NCI-H2171 treated with DMSO at 0.1 percent for 48 hours (cell line): ENCODE results near the gene PKHD1.

ENCODE experiments used
- DNase-seq: peaks from one replicate; lab custom pipeline; 2025; lab: John Stamatoyannopoulos, UW

The PKHD1 gene, protein sequence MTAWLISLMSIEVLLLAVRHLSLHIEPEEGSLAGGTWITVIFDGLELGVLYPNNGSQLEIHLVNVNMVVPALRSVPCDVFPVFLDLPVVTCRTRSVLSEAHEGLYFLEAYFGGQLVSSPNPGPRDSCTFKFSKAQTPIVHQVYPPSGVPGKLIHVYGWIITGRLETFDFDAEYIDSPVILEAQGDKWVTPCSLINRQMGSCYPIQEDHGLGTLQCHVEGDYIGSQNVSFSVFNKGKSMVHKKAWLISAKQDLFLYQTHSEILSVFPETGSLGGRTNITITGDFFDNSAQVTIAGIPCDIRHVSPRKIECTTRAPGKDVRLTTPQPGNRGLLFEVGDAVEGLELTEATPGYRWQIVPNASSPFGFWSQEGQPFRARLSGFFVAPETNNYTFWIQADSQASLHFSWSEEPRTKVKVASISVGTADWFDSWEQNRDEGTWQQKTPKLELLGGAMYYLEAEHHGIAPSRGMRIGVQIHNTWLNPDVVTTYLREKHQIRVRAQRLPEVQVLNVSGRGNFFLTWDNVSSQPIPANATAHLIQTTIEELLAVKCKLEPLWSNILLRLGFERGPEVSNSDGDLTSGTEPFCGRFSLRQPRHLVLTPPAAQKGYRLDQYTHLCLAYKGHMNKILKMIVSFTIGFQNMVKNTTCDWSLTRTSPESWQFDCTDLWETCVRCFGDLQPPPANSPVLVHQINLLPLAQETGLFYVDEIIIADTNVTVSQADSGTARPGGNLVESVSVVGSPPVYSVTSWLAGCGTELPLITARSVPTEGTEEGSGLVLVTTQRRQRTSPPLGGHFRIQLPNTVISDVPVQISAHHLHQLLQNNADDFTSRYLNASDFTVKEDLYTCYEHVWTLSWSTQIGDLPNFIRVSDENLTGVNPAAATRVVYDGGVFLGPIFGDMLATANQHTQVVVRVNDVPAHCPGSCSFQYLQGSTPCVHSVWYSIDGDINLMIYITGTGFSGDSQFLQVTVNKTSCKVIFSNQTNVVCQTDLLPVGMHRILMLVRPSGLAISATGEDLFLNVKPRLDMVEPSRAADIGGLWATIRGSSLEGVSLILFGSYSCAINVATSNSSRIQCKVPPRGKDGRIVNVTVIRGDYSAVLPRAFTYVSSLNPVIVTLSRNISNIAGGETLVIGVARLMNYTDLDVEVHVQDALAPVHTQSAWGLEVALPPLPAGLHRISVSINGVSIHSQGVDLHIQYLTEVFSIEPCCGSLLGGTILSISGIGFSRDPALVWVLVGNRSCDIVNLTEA (N-terminal part only)

DNA sequence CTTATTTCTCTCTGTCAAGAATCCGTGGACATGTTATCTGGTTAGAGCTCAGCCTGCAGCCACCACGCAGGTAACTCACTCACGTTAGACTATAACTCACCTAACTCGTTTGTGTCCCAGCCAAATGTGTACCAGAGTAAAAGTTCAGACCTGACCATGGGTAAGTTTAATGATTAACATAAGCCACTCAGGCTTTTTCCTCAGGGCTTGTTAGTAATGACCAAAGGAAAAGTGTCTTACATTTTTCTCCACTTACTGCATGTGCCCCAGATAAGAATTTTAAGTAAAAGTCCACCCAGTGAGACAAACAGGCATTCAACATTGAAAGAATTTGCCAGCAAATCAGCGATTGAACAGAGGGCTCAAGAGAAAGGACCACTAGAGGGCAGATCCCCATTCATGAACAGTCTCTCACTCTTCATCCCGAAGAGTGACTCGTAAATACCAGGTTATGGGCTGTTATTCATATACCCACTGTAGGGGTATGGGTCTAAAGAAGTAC lies at the start of gene PKHD1:
TSS of gene PKHD1 (minus strand) at position 116 of the 502 bp plus-strand sequence. CDS start 2,680 bp downstream, outside the sequence.
- DNase-seq, result peak; percentile 2

DNA sequence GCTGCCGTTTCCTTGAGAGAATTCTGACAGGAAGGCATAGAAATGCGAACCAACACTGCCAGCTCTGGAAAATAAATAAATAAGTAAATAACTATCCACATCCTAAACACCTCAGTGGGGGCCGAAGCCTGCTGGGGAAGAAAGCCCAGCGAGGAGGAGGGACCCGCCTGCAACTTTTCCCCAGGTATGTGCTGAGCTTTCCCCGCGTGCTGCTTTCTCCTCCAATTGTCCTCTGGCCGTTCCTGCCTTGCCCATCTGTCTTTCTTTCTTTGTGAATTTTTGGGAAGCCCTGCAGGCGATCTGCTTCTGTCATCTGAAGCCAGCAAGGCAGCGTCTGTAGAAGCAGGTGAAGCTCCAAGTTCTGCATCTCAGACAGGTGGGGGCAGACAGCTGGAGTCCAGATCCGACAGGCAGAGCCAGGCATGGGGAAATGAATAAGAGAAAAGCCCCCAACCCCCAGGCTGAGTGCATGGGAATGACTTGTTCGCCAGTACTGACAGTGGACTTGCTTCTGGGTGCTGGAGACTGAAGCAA lies 49.6 kb upstream of the PKHD1 start:
- no peak for DNase-seq

DNA sequence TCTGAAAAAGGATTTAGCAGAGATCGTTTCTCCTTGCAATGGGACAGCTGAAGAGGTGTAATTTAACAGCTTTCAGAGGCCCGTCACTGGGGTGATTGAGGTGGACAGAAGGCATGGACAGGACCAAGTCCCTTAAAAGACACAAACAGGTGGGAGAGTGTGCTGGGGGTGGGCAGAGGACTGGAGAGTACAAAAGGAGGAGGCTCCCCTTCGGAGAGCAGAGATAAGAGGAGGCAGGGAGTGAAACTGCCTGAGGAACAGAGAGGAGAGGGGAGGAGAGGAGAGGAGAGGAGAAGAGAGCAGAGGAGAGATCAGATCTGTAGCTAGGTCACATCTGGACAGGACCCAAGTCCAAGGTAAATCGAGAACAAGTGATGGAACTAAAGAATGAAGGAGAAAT lies 48.6 kb upstream of the PKHD1 start:
- DNase-seq, result no peak

DNA sequence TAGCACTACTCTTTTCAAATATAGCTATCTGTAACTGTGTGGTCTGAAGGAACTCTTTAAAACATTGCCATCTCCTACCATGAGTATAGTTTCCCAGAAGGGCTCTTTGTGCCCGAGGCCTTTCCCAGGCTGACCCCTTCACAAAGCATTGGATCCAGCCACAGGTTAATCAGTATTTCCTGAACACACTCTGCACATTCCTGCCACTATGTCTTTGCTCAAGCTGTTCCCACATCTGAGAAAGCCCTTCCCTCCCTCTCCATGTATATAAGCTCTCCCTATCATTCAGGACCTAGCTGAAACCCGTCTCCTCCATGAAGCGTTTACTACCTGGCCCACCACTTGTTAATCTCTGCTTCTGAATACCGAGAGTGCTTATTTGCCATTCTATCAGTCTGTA lies 47.8 kb upstream of the PKHD1 start:
- no peak for DNase-seq

DNA sequence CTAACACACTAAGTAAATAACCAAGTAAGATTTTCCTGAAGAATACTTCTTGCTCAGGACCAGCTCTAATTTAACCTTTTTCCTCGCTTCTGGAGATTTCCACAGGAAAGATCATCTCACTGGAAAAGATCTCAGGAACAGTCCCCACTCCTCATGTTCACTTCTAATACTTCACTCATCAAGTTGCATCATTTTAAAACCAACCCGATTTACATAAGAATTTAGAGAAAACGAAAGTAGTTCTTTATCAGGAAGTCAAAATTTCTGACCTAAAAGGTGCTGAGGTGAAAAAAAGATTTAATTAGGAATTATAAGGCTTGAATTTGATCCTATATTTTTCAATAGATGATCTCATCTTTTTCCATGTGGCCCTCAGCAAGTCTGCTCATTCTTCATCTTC lies 46.6 kb upstream of the PKHD1 start:
- no peak for DNase-seq

DNA sequence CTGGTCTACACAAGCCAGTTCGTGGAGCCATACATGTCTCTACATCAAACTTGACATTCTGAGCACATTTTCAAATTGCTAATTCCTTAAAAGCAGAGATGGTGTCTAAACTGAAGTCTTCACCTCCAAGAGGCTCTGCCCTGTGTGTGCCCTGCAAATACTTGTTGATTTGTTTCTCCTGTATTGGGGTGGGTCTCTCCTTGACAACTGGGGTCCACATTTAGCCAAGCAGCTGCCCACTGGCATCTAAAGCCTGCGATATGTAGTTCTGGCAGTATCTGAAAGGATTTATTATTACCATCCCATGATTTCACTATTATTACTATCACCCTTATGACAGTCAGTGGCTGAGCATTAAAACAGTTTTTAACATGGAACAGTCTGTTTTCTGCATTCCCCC lies 45.9 kb upstream of the PKHD1 start:
- no peak for DNase-seq

DNA sequence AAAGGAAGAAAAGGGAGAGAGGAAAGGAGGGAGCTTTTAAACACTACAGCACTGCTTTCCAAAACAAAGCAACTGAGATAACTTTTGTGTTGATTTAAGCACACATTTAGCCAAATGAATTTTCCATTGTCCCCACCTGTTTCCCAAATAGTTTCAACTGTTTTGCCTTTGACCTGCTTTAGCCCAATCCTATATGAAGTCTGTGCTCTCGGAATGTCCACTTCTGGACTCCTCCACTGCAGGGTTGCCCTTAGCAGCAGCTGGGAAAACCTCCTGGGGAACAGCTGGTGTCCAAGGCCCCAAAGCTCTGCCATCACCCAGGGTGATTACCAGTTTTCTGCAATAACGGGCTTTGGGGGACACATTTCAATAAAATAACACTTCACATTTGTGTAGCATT lies 44.9 kb upstream of the PKHD1 start:
- DNase-seq, result no peak

DNA sequence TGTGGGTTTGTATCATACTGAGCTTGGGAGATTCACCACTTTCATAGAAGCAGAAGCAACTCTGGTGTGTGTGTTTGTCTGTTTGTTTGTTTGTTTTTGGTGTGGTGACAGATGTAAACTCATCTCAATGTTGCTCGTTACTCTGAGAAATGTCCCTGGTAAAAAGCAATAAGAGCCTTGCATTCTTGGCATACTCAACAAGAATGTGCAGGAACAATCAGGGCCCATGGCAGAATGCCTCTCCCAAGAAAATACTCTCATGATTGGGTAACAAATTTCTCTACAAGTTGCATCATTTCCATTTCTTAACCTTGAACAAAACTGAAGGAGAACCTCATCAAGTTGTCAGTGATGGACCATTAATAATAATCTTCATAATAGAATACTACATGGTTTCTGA lies 43.0 kb upstream of the PKHD1 start:
- no peak for DNase-seq

DNA sequence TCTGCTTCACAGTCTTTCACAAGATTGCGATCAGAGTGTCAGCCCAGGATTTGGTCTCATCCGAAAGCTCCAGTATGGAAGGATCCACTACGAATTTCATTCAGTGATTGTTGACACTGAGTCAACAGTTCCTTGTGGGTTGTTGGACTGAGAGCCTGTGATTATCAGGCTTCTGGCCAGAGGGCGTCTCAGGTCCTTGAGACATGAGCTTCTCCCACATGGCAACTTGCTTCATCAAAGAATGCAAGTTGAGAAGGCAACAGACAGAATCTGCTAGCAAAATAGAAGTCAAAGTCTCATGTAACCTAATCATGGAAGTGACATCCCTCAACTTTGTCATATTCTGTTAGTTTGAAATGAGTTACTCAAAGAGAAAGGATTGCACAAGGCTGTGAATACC lies 40.5 kb upstream of the PKHD1 start:
- DNase-seq, result no peak

DNA sequence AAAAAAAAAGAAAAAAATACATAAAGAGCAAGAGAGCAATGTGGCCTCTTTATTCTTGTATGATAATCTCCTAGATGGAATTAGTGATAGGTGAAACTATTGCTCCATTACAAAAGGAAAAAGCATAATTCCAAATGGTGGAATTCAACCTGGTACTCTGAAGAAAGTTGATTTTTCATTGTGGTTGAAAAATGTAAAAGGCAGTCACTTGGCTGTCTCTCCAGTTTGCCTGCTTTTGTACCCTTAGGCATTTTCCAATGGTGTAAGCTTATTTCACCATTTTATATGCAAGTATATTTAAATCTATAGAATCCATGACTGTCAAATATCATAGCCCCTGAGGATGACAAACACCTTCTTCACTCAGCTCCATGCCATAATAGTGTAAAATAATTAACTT lies 38.8 kb upstream of the PKHD1 start:
- no peak for DNase-seq

DNA sequence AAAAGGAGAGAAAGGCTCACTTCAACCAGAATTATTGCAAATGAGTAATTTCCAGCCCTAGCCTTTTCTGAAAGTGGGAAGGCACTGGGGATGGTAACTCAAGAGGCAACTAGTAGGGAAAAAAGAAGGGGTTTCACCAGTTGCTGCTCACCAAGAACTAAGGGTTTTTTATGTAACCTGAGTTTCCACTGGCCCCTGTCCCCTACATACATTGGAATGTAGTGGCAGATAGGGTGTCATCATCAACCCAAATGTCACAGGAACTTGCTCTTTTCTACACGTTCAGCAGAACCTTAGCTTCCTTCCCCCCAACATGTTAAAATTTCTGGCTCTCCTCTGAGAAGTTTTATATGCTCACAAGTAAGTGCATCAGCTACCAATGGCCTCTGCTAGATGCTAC lies 38.2 kb upstream of the PKHD1 start:
- DNase-seq, result no peak

DNA sequence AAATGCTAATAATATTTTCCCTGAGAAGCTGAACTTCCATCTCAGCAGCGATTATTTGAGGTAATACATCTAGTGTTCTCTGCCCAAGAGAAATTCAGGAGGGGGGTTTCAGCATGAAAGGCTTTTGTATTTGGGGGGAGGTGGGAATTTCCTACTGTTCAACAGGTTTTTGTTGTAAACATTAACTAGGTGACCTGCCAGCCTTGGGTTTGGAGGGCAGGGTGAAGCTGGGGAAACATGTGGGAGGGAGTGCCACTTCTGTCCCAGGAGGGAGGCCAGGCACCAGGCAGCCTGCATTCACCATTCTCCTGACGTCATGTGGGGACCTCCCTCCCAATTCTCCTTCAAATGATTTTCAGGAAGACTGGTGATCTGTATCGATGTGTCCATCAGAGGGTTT lies 37.7 kb upstream of the PKHD1 start:
- DNase-seq, result no peak

DNA sequence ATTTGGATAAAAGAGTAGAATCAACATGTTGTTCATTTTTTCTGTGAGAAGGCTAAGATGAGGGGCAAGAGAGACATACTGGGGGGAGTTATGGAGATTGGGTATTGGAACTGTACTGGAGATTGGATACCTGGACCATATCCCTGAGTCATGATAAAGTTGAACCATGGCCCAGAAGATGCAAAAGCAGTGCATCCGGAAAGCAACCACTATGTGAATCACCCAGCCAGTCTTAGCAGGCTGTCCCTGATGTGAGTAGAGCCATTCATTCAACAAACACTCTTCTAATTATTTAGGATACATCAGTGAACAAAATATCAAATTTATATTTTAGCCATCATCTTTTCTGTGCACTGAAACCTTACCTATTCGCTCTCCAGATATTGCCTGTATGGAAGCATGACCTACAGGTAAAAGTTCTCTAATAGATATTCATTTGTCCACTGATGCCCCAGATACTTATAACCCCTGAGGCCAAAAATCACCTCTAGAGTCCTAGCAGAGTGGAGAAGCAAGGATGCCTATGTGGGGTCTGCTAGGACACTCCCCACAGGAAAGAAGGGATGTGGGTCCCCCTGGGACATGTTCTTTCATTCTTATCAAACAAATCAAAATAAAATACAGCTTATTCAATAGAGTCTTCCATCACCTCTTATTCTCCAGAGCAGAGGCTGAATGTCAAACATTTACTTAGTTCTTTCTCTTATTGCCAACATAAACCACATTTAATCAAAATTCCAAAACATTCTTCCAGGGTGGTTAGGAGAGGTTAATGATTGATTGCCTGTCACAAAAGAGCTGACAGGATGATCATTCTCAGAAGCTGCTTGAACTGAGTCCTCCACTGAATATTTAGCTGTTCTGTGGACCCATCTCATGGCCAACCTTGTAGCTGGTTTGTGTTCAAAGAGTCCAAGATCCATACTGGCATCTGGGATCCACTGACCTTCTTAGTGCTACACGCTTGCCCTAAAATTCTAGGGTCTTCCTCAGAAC lies 37.0 kb upstream of the PKHD1 start:
- DNase-seq, result no peak

DNA sequence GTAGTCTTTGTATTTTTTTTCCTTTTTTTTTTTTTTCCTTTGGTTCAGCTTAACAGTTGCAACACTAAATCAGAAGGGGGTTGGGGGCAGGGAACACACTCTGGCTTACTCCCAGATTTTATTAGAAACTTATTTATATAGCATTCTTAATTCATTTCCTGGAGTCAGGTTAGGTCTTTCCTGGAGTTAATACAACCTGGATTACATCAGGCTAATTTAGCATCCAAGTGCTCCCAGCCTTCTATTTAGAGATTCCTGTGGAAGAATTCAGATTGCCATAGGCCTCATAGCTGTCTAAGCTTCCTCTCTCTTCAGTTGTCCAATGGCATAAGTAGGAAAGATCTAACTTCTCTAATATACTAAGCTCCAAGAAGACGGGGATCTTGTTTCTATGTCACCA lies 35.8 kb upstream of the PKHD1 start:
- no peak for DNase-seq

DNA sequence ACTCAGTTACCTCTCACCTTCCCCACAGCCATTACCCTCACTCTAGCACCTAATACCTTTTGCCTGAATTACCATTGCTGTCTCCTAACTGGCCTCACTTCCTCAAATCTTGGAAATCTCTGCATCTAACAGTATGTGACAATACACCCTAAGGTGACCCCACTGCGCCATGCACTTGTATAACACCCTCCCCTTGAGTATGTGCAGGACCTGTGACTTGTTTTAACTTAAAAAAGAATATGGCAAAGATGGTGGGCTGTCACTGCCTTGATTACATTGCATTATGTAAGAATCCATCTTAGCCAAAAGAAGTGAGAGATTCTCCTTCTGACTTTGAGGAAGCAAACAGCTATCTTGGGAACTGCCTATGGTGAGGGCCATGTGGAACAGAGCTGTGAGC lies 29.9 kb upstream of the PKHD1 start:
- DNase-seq, result no peak

DNA sequence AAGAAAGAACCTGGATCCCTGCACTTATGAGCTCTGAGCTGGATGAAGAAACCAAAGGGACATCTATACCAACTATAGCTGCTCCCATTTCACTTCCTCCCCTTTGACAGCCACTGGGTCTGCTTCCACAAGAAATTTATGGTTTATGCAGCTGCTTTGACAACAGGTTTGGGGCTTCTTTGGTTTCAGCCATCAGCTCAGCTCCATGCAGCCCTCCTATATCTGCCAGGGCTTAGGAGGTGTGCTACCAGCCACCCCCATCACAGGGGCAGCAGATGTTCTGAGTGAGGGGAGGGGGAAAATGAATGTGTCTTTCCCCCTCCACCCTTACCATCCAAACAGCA lies 29.2 kb upstream of the PKHD1 start:
- no peak for DNase-seq

DNA sequence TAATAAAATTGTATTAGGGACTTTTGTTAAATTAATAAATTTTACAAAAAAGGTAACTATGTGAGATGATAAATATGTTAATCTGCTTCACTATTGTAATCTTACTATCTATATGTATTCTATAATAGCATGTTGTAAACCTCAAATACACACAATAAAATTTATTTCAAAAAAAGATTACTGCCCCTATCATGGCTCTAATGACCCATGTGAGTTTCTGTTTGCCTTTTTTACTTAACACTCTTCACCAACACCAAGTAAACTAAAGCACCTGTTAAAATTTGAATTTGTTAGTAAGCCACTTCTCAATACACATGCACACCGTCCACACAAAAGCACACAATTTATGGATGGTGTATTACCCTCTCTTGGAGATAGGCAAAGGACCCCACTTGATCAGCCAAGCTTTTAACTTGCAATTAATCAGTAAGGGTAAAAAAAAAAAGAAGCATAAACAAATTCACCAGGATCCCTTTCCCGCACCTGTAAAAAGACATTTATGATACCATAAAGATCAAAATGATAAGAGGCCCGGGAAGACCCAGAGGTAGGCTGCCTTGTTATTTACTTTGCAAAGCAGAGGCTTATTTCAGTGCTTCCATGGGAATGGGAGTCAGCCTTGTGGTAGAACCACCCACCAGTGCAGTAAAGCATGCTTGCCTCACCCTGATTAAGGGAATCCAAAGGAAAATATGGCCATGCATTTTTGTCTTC lies 28.6 kb upstream of the PKHD1 start:
- DNase-seq, result no peak

DNA sequence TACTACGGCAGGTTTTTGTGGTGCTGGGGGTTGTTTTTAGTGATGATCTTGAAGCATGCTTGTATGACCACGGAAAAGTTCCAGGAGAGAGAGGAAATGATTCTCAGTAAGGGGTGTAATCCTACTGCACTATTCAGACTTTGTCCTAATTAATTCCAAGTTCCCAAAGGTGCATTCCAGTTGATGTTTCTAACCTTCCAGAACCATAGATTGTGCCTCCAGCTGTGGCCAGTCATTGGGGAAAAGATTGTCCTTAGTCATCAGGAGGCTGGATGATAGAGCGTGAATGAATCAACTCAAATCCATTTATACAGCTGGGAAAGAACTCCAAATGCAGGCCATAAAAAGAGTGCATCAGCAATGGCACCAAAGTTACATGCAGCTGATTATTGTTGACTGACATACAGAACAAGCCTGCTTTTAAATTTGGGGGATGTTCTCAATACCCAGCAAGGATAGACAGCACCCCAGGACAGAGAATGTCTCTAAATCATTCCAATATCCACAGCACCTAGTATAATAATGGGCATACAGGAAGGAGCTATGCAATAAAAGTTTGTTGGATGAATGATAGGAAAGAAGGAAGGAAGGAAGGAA lies 27.8 kb upstream of the PKHD1 start:
- no peak for DNase-seq

DNA sequence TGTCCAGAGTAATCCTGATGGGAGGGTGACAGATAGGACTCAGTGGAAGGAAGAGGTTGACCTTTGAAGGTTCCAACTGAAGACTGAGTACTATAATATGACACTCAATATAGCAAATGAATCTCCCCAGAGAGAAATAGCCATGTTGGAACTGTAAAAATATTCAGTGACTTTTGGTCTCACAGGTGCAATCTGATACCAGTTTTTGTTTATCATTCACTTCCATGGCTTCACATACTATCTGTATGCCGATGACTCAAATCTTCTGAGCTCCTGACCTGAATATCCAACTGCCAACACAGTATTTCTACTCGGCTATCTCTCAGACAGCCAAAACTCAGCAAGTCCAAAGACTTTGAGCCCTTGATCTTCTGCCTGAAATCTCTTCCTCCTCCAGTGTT lies 21.8 kb upstream of the PKHD1 start:
- DNase-seq, result peak; percentile 24

DNA sequence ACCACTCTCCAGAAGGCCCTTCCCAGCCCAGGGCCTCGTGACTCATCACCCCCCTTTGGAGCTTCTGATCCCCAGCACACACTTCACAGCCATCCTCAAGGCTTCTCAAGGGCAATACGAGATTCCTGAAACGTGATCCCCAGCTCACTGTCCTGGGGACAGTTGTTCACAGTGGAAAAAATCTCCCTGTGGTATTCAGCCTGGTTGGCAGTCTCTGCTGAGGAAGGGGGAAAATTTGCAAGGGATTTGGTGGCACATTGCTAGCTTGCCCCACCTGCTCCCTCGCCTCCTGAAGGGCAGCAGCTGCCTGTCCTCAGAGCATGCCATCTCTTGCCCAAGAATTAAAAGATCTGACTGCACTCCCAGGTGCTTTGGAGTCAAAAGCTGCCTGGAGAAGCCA lies 20.7 kb upstream of the PKHD1 start:
- peak; percentile 87 for DNase-seq
